GM12878 (cell line): ENCODE data around the gene ACTL6B. TPM values are rescaled to one million over a fixed set of nuclear protein-coding genes. Genes with fewer than 3 reads are reported as not detected.

Experiments
- ATAC-seq: fragments of 200-7000 bp; cut with Tn5 transposase; 3 replicates; pipeline ENCODE4 v1.9.1; 2020; ENCODE audit warnings: mild to moderate bottlenecking, moderate library complexity
- BruUV-seq: library from RNA; stranded (reverse); fragments of 400-500 nt; replicated peaks from 2 replicates; lab custom pipeline; 2021; lab: Mats Ljungman, UMichigan
- CTCF ChIA-PET: fragments of 300-600 bp; sonication (Branson Sonifier 250); formaldehyde crosslinking; extraction: SDS; loops from one replicate; lab custom pipeline; 2021; ENCODE audit warnings: inconsistent platforms; lab: Yijun Ruan, JAX
- POLR2A ChIA-PET: fragments of 350-600 bp; formaldehyde crosslinking; extraction: SDS; loops from one replicate; lab custom pipeline; 2021; ENCODE audit warnings: inconsistent platforms; lab: Charles Lee
- RAD21 ChIA-PET: fragments of 300-600 bp; sonication (Branson Sonifier 250); formaldehyde crosslinking; loops from one replicate; lab custom pipeline; 2023; ENCODE audit warnings: antibody characterized with exemption; ENCODE audit not compliant: unreplicated experiment; lab: Charles Lee
- SMC1A ChIA-PET: fragments of 300-600 bp; sonication (Branson Sonifier 250); formaldehyde crosslinking; loops from one replicate; lab custom pipeline; 2023; ENCODE audit not compliant: unreplicated experiment, uncharacterized antibody; lab: Charles Lee
- DNase-seq: peaks from one replicate; pipeline ENCODE4 v3.0.0-alpha.2; 2011; ENCODE audit warnings: low read depth, low spot score
- FAIRE-seq: peaks from 3 replicates; lab custom pipeline; 2011; peaks lifted over from hg19 to GRCh38; lab: Jason Lieb, UNC
- H2AFZ ChIP-seq: 2 replicates; pipeline ENCODE4 v1.6.0; 2011; ENCODE audit warnings: low read depth, low read length, control low read depth; ENCODE audit not compliant: control insufficient read depth
- H3K27ac ChIP-seq: 2 replicates; pipeline ENCODE4 v1.5.1; 2011; ENCODE audit warnings: control low read depth; ENCODE audit not compliant: control insufficient read depth, insufficient read depth
- H3K27me3 ChIP-seq, 2 experiments: replicated peaks in 1 of 2; 2 replicates each; pipeline versions ENCODE4 v1.6.0 to v1.6.1; 2011; ENCODE audit warnings: low read length in 1 of 2; ENCODE audit not compliant: control insufficient read depth in 2 of 2, insufficient read depth in 2 of 2
- H3K36me3 ChIP-seq, 2 experiments: 2 replicates each; pipeline ENCODE4 v1.5.1; 2011; ENCODE audit warnings: low read length in 1 of 2; ENCODE audit not compliant: control insufficient read depth in 2 of 2, insufficient read depth in 2 of 2
- H3K4me1 ChIP-seq: 2 replicates; pipeline ENCODE4 v1.6.1; 2011; ENCODE audit warnings: mild to moderate bottlenecking, low read length, moderate library complexity, mixed read lengths; ENCODE audit not compliant: control insufficient read depth, insufficient read depth
- H3K4me2 ChIP-seq: 2 replicates; pipeline ENCODE4 v1.6.0; 2011; ENCODE audit warnings: control low read depth; ENCODE audit not compliant: control insufficient read depth, insufficient read depth
- H3K4me3 ChIP-seq: fragments of 200-600 bp; sonication (generic); 2 replicates; pipeline ENCODE4 v1.5.1; 2016
- H3K79me2 ChIP-seq: 2 replicates; pipeline ENCODE4 v1.6.0; 2011; ENCODE audit warnings: low read length; ENCODE audit not compliant: control insufficient read depth, insufficient read depth
- H3K9ac ChIP-seq: 2 replicates; pipeline ENCODE4 v1.8.0; 2011; ENCODE audit warnings: low read length, control low read depth, mixed read lengths; ENCODE audit not compliant: control insufficient read depth, insufficient read depth
- H3K9me3 ChIP-seq: replicated peaks from 3 replicates; pipeline ENCODE4 v1.5.1; 2011; ENCODE audit warnings: mild to moderate bottlenecking, low read length; ENCODE audit not compliant: control insufficient read depth, insufficient read depth
- H4K20me1 ChIP-seq: 2 replicates; pipeline ENCODE4 v1.6.0; 2011; ENCODE audit not compliant: control insufficient read depth, insufficient read depth
- CHD1 ChIP-seq: IDR thresholded peaks from 2 replicates; pipeline ENCODE4 v1.6.1; 2012; ENCODE audit warnings: low read depth, low read length, improper control_type of control experiment
- NRF1 ChIP-seq: conservative IDR thresholded peaks from 2 replicates; pipeline ENCODE4 v1.6.1; 2011; ENCODE audit warnings: mild to moderate bottlenecking, low read depth, low read length, improper control_type of control experiment
- POLR2AphosphoS2 ChIP-seq: IDR thresholded peaks from 2 replicates; pipeline ENCODE4 v1.6.1; 2011; ENCODE audit warnings: low read depth, mild to moderate bottlenecking, low read length, improper control_type of control experiment, moderate library complexity
- WGBS: methylation state at CpG from one replicate; pipeline ENCODE4 v1.1.6; 2016; ENCODE audit warnings: low lambda C conversion rate; ENCODE audit not compliant: insufficient replicate concordance, insufficient coverage; ENCODE audit errors: missing lambda C conversion rate; 5-methylcytosine and 5-hydroxymethylcytosine counted together
- in situ Hi-C: fragments of 300-500 bp; cut with MboI; formaldehyde crosslinking; loops from 9 replicates; pipeline ENCODE4 v1.14.3; 2018; ENCODE audit warnings: mixed read lengths
- intact Hi-C: fragments of 100-400 bp; cut with micrococcal nuclease; formaldehyde crosslinking; loops from one replicate; pipeline ENCODE4 v1.14.2; 2022; ENCODE audit not compliant: unreplicated experiment
- polyA plus RNA-seq, 11 experiments: library from polyadenylated mRNA; depleted of rRNA in 4 of 11; unstranded in 6 of 11; stranded (reverse) in 5 of 11; fragments of >200 nt; fragmentation: Nextera tagmentation in 4 of 11; fragmentation: Illumina TruSeq in 1 of 11; extraction: Ambion mirVana in 4 of 11; extraction: Trizol in 1 of 11; gene quantifications; 1 replicate in 1 of 11; 2 replicates in 10 of 11; pipeline versions ENCODE4 v1.2.1 to v1.2.3, GENCODE V29; 2011 to 2016; ENCODE audit warnings: inconsistent platforms in 2 of 11, missing spikeins in 2 of 11, low read depth in 1 of 11
- total RNA-seq, 4 experiments: library from RNA; depleted of rRNA in 3 of 4; stranded (reverse); fragments of >200 nt in 3 of 4; fragmentation: Illumina TruSeq in 1 of 4; extraction: Trizol in 1 of 4; gene quantifications; 2 replicates each; pipeline versions ENCODE4 v1.2.1 to v1.2.3, GENCODE V29; 2013 to 2021
- TF ChIP-seq, protein P1 (sequence below): IDR thresholded peaks from 2 replicates; pipeline ENCODE4 v1.6.1; 2012; ENCODE audit warnings: low read length, inconsistent platforms

Gene ACTL6B
- total and polyA plus RNA-seq, 10 of the 15 experiments (the other 5 are each of a cell fraction or from before 2014, with no cell fraction given), result not detected

GRCh38 chr7:100685631-100686145, 29.4 kb upstream of the ACTL6B start:
- no peak overlapping the region for H3K27ac ChIP-seq
- DNase-seq (no peak), FAIRE-seq (no peak), ATAC-seq (no peak)
- H3K79me2 ChIP-seq, result peaks cover 21% of the 10 kb centered on the region
- in situ Hi-C loops, result loop anchor here (25.0 kb wide), 1 partner anchor 223 kb away; the partner anchor contains the start of gene SPACDR
- intact Hi-C loops, result no loop called here
- no peaks in the 10 kb centered on the region for H4K20me1 ChIP-seq
- SMC1A ChIA-PET, result no interaction called here
- CTCF ChIA-PET, result interaction anchor here (1.2 kb wide), 1 partner anchor 20 kb away, joined by 4 read pairs; the partner anchor contains the start of gene POP7
- H3K9me3 ChIP-seq, result no peaks in the 10 kb centered on the region
- H3K4me1 ChIP-seq, result peaks cover 10% of the 10 kb centered on the region
- TF ChIP-seq, protein P1, sequence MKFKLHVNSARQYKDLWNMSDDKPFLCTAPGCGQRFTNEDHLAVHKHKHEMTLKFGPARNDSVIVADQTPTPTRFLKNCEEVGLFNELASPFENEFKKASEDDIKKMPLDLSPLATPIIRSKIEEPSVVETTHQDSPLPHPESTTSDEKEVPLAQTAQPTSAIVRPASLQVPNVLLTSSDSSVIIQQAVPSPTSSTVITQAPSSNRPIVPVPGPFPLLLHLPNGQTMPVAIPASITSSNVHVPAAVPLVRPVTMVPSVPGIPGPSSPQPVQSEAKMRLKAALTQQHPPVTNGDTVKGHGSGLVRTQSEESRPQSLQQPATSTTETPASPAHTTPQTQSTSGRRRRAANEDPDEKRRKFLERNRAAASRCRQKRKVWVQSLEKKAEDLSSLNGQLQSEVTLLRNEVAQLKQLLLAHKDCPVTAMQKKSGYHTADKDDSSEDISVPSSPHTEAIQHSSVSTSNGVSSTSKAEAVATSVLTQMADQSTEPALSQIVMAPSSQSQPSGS, result no peak
- TF ChIP-seq NRF1, result no peak
- no peak overlapping the region for H3K4me2 ChIP-seq
- BruUV-seq, result no TSS peak
- H3K4me3 ChIP-seq, result no peak overlapping the region
- no peaks in the 10 kb centered on the region for H3K27me3 ChIP-seq
- no peak overlapping the region for H2AFZ ChIP-seq
- H3K36me3 ChIP-seq, result peaks cover 0 to 45% of the 10 kb centered on the region in 2 experiments; a peak in 3 of 4 replicates
- no peak overlapping the region for H3K9ac ChIP-seq
- POLR2A ChIA-PET, result no interaction called here
- 85% methylated on average over 16 of the region's 17 CpGs for WGBS
- RAD21 ChIA-PET, result no interaction called here

DNA sequence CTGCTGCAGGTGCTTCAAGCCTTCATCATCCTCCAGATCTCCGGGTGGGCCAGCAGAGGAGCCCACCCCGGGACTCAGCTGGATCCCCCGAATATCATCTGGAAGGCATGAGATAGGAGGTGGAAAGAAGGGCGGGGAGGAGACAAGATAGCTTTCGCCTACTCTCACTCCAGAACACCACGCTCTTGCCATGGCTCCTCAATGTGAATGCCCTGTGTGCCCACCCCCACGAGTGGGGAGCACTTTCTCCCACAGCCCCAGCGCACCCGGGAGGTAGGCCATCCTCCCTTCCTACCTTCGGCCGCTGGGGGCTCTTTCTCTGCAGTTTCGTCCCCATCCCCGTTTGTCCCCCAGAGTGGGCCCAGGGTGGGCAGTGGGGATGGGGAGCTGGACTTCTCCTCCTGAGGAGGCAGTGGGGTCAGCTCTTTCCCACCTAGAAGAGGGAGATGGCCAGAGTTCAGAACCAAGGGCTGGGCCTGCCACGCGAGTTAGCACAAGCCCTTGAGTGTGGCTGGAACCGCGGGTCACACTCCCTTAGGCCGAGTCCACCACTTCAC, 28.9 kb upstream of the ACTL6B start:
- RAD21 ChIA-PET, result no interaction called here
- no peak for ATAC-seq
- 0 out of 2 replicates have a peak, but pooled peaks have one; percentile 29 for TF ChIP-seq POLR2AphosphoS2
- no peak for TF ChIP-seq CHD1
- TF ChIP-seq, all 136 proteins: peak for 1
- intact Hi-C loops, result no loop called here
- ChIA-PET POLR2A (no interaction called here), SMC1A (no interaction called here), CTCF (interaction anchor here (1.2 kb wide), 1 partner anchor 21 kb away, joined by 4 read pairs; the partner anchor contains the start of gene POP7)
- H2AFZ ChIP-seq, result no peak overlapping the region
- FAIRE-seq, result no peak
- no peak overlapping the region for H3K4me2 ChIP-seq
- peaks cover 0 to 46% of the 10 kb centered on the region in 2 experiments; a peak in 3 of 4 replicates for H3K36me3 ChIP-seq
- in situ Hi-C loops, result loop anchor here (25.0 kb wide), 1 partner anchor 223 kb away; the partner anchor contains the start of gene SPACDR
- H3K4me3 ChIP-seq, result no peak overlapping the region
- no peaks in the 10 kb centered on the region for H4K20me1 ChIP-seq
- H3K4me1 ChIP-seq, result peaks cover 9% of the 10 kb centered on the region
- no peak for DNase-seq
- no TSS peak for BruUV-seq
- H3K9me3 ChIP-seq, result no peaks in the 10 kb centered on the region
- no peaks in the 10 kb centered on the region for H3K27me3 ChIP-seq
- no peak overlapping the region for H3K9ac ChIP-seq
- no peak overlapping the region for H3K27ac ChIP-seq
- WGBS, result 92% methylated on average over 18 of the region's 18 CpGs
- peaks cover 18% of the 10 kb centered on the region for H3K79me2 ChIP-seq
